ENCODE measurements around the gene ATP1A2.

Gene ATP1A2

GRCh38 chr1:160127381-160127780 lies 11.8 kb downstream of the ATP1A2 start:
- no peak for DNase-seq

- DNase-seq = no peak
Measured at GRCh38 chr1:160127865-160128523, 12.4 kb downstream of the ATP1A2 start.

GRCh38 chr1:160128636-160129035 lies 13.1 kb downstream of the ATP1A2 start:
- DNase-seq = no peak

- DNase-seq = peak; percentile 5
Measured at GRCh38 chr1:160129046-160129445, 13.5 kb downstream of the ATP1A2 start.

GRCh38 chr1:160129558-160129957 lies 14.0 kb downstream of the ATP1A2 start:
- DNase-seq = no peak

GRCh38 chr1:160129966-160130365 lies 14.4 kb downstream of the ATP1A2 start:
- DNase-seq = no peak

- DNase-seq = no peak
Measured at GRCh38 chr1:160130486-160130885, 14.9 kb downstream of the ATP1A2 start.

- no peak for DNase-seq
Measured at GRCh38 chr1:160130939-160131338, 15.4 kb downstream of the ATP1A2 start.

GRCh38 chr1:160131803-160132565 lies 16.4 kb downstream of the ATP1A2 start:
- DNase-seq = no peak

GRCh38 chr1:160133990-160134770 lies 18.6 kb downstream of the ATP1A2 start:
- peak; percentile 23 for DNase-seq

GRCh38 chr1:160134791-160135572 lies 19.4 kb downstream of the ATP1A2 start:
- no peak for DNase-seq

GRCh38 chr1:160136121-160136925 lies 20.8 kb downstream of the ATP1A2 start:
- no peak for DNase-seq

GRCh38 chr1:160136926-160137200 lies 21.3 kb downstream of the ATP1A2 start:
- DNase-seq = no peak

- peak; percentile 71 for DNase-seq
Measured at GRCh38 chr1:160137216-160137862, 21.8 kb downstream of the ATP1A2 start.

GRCh38 chr1:160139840-160140239 lies 24.3 kb downstream of the ATP1A2 start:
- DNase-seq = no peak

- no peak for DNase-seq
Measured at GRCh38 chr1:160143695-160144094, 28.1 kb downstream of the ATP1A2 start.

- DNase-seq = no peak
Measured at GRCh38 chr1:160144921-160145320, 29.4 kb downstream of the ATP1A2 start.

- no peak for DNase-seq
Measured at GRCh38 chr1:160146107-160146506, 30.5 kb downstream of the ATP1A2 start.

- DNase-seq = no peak
Measured at GRCh38 chr1:160148121-160148520, 32.6 kb downstream of the ATP1A2 start.

GRCh38 chr1:160149233-160149632 lies 33.7 kb downstream of the ATP1A2 start:
- DNase-seq = no peak

GRCh38 chr1:160149716-160150115 lies 34.2 kb downstream of the ATP1A2 start:
- no peak for DNase-seq

GRCh38 chr1:160151303-160151702 lies 35.7 kb downstream of the ATP1A2 start, which contains the start of gene ATP1A4:
Gene ATP1A4 (plus strand): TSS chr1:160151603. CDS start chr1:160152041, 438 bp downstream.
- no peak for DNase-seq

Data from NCI-H2171 treated with DMSO at 0.1 percent for 48 hours (cell line).